Activated naive CD4-positive, alpha-beta T cell (primary cell): ENCODE data around the gene ADAM23.

Experiments used
- DNase-seq, 4 experiments: peaks; one replicate each; lab custom pipeline; 2025; lab: John Stamatoyannopoulos, UW

Gene ADAM23

GRCh38 chr2:206511283-206511682, 68.0 kb downstream of the ADAM23 start:
- DNase-seq = no peak

DNA sequence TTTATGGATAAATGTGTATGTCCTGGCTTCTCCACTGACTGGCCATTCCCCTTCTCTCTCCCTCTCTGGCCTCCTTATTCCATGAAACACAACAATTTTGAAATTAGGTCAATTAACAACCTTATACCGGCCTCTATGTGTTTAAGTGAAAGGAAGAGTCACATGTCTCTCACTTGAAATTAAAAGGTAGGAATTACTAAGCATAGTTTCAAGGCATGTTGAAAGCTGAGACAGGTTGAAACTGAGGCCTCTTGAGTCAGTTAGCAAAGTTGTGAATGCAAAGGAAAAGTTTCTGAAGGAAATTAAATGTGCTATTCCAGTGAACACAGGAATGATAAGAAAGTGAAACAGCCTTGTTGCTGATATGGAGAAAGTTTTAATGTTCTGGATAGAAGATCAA, 69.7 kb downstream of the ADAM23 start:
- no peak for DNase-seq

DNA sequence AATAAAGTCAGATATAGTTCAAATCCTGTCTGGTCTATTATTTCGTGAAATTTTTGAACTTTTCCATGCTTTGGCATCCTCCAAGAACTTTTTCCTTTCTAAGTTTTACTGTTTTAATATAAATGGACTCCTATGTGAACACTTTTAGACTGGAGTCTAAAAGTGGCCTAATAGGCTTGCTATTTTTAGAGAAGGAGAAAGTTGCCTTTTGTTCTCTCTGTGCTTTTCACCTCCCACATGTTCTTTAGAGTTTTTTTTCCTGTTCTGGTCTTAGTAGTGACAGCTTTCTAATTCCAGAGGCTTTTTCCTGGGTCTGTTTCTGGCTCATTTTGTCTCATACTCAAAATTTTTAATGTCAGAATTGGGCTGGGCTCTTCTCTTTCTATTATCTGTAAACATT, 72.2 kb downstream of the ADAM23 start:
- DNase-seq = no peak

DNA sequence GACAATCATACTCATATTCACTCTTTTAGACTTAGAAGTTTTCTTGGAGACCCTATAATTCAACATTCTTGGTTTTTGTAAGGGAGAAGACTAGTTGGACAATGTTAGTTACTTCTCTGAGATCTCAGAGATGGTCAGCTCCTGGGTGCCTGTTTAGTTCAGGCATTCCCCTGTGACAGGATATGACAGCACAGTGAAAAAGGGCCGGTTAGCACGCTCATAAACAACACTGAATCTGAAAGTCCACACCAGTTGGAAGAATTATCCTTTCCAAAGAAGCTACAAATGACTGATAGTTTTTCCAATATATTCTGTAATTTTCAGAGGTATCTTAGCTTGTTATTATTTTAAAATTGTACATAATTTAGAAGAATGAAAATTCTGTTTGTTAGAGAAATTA, 75.7 kb downstream of the ADAM23 start:
- no peak for DNase-seq

DNA sequence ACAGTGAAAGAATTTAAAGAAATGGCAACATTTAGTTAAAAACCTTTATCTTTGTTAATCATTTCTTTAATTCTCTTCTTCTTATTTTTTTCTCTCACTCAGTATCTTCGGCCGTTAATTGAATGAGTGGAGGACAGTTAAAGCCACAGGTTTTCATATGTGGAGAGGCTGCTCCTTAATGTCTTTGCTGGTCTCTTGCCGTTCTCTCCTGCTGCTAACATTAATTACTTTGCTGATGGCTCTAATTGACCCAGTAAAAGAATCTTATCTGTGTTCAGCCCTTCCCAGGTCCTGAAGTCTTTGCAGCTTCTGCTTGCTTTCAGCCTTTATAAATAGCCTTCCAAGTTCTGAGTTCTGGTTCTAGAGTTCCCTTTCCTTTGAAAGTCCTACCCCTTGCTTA, 77.1 kb downstream of the ADAM23 start:
- no peak for DNase-seq

DNA sequence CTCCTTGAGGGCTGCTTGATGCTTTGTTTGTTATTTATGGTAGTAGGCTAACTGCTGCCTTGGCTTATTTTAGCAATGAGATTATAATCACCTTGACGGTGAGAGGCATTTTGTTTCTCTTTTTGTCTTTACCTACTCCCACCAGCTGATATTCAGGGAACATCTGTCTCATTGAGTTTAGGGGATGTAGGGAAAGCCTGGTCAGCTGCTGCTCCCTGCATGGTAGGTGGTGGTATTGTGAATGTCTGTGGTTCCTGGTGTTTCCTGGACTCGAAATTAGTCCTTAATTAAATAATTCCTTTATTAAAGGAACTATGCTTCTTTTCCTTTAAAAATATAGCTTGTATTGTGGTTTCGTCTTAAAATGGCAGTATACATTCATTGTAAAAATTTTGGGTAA, 77.8 kb downstream of the ADAM23 start:
- DNase-seq = no peak

- no peak for DNase-seq
Observed at GRCh38 chr2:206521612-206522011, 78.3 kb downstream of the ADAM23 start.

DNA sequence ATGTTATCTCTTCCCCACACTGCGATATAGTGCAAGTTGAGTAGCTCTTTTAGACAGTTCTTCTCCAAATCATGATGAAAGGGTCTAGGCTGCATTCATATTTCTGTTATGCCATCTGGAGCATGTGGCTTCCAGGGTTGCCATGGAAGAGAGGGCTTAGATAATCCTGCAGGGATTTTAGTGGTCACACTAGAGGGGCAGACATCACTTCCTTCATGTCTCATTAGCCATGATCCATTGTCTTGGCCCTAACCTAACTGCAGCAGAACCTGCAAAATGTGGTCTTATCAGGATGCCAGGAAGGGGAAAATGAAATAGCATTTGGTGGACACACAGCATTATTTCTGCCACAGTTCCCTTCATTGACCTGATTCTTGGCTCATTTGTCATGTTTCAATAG, 83.1 kb downstream of the ADAM23 start:
- DNase-seq = no peak

DNA sequence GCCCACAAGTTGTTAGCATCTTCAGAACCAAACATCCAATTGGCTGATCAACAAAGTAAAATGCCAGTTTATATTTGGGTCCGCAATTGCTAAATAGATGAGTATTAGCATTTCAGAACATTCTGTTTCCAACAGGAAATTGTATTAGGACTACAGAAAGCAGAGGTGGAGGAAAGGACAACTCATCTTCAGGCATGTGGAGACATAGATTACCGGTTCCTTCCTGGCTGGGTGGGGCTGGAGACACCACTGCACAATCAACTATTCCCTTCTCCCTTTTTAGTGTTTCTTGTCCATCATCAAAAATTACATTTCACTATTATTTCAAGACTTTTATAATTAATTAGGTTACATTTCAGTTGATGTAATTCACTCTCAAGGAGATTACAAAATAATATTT, 83.8 kb downstream of the ADAM23 start:
- DNase-seq = no peak

- no peak for DNase-seq
Observed at GRCh38 chr2:206530727-206531126, 87.4 kb downstream of the ADAM23 start.

DNA sequence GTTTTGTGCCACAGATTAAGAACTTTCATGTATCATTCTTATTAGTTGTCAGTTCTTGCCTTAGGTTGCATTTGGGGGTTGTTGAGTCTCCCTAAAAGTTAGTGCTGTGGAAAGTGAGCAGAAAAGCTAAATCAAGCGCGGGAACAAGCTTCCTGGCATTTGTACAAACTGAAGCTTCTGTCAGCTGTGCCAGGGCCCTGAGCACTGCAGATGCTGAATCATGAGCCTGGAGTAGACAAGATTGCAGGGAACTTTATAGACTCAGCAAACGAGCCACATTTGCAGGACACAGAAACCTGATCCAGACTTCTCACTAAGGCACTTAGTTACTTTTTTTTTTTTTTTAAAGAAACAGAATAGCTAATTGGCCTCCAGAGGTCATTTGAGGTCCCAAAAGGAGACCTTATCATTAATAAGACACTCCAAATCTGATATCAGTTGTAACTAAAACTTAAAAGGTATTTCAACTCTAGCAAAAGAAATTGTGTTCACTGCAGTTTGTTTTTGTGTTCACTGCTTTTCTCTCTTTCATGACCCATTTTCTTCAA, 88.7 kb downstream of the ADAM23 start:
- DNase-seq = no peak

DNA sequence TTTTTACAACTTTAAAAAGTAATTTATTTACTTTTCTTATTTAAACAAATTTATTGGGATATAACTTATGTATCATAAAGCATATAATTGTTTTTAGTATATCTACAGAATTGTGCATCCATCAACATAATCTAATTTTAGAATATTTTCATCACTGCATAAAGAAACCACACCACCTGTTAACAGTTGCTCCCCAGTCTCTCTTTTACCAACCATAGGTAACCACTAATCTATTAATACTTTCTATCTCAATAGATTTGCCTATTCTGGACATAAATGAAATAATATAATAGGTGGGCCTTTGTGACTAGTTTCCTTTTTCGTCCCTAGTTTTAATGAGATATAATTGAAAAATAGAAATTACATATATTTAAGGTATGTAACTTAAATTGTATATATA, 90.6 kb downstream of the ADAM23 start:
- no peak for DNase-seq

DNA sequence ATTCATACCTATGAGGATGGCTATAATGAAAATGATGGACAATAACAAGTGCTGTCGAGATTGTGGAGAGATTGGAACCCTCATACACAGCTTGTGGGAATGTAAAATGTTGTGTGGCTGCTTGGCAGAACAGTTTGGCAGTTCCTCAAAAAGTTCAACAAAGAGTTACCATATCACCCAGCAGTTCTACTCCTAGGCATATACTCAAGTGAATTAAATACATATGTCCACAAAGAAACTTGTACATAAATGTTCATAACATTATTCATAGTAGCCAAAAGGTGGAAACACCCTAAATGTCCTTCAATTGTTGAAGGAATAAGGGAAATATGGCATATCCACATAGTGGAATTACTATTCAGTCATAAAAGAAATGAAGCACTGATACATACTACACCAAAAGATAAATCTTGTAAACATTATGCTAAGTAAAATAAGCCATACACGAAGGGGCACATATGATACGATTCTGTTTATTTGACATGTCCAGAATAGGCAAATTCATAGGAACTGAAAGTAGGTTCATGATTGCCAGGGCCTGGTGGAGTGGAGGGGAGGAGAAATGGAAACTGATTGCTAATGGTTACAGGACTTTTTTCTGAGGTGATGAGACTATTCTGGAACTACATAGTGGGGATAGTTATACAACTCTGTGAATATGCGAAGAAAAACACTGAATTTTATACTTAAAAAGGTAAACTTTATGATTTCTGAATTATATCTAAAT, 92.1 kb downstream of the ADAM23 start:
- DNase-seq = no peak

GRCh38 chr2:206540757-206541156, 97.4 kb downstream of the ADAM23 start:
- no peak for DNase-seq

DNA sequence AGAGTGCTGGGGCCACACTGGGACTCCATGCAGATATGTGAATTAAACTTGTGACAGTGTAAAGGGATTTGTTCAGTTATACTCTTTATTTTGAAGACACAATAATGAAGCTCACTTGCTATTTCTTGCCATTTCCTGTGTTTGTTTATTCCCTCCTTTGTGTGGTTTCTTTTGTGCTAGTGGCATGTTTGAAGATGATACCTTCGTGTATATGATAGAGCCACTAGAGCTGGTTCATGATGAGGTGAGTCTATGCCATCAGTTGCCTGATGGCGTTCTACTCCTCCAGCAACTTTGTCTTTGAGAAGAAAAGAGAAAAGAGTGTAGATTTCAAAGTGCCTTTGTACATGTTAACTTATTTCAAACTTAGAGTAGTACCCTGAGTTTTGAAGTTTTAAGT, 99.7 kb downstream of the ADAM23 start:
- DNase-seq = no peak

- DNase-seq = no peak
Observed at GRCh38 chr2:206548383-206548782, 105.1 kb downstream of the ADAM23 start.

- DNase-seq = no peak
Observed at GRCh38 chr2:206555721-206556120, 112.4 kb downstream of the ADAM23 start.

GRCh38 chr2:206556357-206556949, 113.1 kb downstream of the ADAM23 start:
- no peak for DNase-seq

DNA sequence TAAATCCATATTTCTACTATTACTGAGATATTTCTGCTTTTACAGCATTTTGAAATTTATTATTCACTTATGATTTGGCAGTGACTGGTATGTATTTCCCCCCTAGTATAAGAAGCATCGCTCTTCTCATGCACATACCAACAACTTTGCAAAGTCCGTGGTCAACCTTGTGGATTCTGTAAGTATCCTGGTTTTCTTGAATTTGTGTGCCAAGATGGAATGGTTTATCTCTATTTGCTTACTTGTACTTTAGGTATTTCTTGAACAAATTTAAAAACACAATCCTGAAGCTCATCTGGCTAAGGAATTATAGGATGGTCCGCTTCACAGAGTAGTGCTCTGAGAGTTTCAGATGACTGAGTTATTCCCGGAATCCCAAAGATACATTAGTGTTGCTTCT, 114.0 kb downstream of the ADAM23 start:
- no peak for DNase-seq

GRCh38 chr2:206558492-206558891, 115.2 kb downstream of the ADAM23 start:
- DNase-seq = no peak

DNA sequence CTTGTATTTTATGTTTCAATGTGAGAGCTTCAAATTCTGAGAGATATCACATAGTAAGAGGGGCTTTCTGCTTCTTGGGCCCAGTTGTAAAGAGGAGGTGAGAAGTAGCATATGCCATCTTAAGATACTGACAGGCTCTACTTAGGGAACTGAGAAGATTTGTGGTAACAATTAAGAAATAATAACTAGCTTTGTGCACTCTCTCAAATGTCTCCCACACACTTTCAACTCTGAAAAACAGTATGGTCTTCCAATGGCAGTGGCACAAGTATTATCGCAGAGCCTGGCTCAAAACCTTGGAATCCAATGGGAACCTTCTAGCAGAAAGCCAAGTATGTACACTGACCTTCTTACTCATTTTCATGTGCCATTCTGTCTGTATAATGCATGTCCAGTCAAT, 118.6 kb downstream of the ADAM23 start:
- DNase-seq = no peak

GRCh38 chr2:206562375-206562774, 119.0 kb downstream of the ADAM23 start:
- DNase-seq = no peak

- no peak for DNase-seq
Observed at GRCh38 chr2:206563374-206563773, 120.0 kb downstream of the ADAM23 start.

DNA sequence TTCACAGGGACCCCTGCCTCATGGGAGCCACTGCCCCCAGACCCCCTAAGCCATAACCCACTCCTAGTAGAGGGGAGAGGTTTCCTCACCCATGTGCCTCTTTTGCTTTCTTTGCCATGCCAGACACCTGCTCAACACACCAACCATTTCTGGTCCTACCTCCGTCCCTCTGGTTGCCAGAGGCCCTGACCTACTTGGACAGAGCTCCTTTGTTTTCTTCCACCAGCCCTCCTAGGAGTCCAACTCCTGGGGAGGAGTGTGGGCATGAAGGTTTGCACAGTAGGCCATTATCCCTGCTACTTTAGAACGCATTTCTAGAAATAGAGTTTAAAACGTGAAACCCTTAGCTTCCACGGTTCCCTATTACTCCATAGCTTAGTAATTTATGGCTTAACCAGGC, 122.3 kb downstream of the ADAM23 start:
- no peak for DNase-seq
